B cell (primary cell): Measurements from ENCODE around the gene CCDC178. TPM values are rescaled to one million over a fixed set of nuclear protein-coding genes. Genes with fewer than 3 reads are reported as not detected.
"Not testable (repeated sequence)": the region's sequence is repeated elsewhere in the genome, so short reads cannot be mapped to it uniquely, and the experiment has no call there.

ENCODE experiments used
- ATAC-seq: fragments of 200-7000 bp; cut with Tn5 transposase; one replicate; pipeline ENCODE4 v1.10.0; 2021; ENCODE audit warnings: low read depth, mild to moderate bottlenecking, moderate number of reproducible peaks, moderate library complexity
- CTCF ChIA-PET: fragments of 350-600 bp; sonication (Branson Sonifier 250); formaldehyde crosslinking; loops from one replicate; lab custom pipeline; 2021; ENCODE audit warnings: antibody characterized with exemption, inconsistent platforms; lab: Charles Lee
- POLR2A ChIA-PET: fragments of 350-600 bp; sonication (Branson Sonifier 250); formaldehyde crosslinking; loops from one replicate; lab custom pipeline; 2021; ENCODE audit warnings: antibody characterized with exemption; lab: Charles Lee
- DNase-seq: peaks from one replicate; pipeline ENCODE4 v3.0.0; 2013
- H2AFZ ChIP-seq: 2 replicates; pipeline ENCODE4 v1.6.1; 2012; ENCODE audit warnings: mild to moderate bottlenecking, low read depth, low read length; ENCODE audit not compliant: insufficient read depth, poor library complexity, severe bottlenecking
- H3K27ac ChIP-seq, 2 donors: 1 replicate in 1 of 2; 2 replicates in 1 of 2; pipeline ENCODE4 v1.5.1; 2012 to 2013; ENCODE audit warnings: low read length in 2 of 2, mild to moderate bottlenecking in 2 of 2, moderate library complexity in 1 of 2
- H3K27me3 ChIP-seq, 4 experiments: fragments of 200-600 bp in 1 of 4; sonication (generic) in 1 of 4; replicated peaks in 1 of 4; 1 replicate in 2 of 4; 2 replicates in 2 of 4; pipeline versions ENCODE4 v1.6.1 to v1.7.0; 2013 to 2016; ENCODE audit warnings: low read length in 3 of 4, mild to moderate bottlenecking in 2 of 4, mixed read lengths in 1 of 4, moderate library complexity in 1 of 4; ENCODE audit not compliant: insufficient read depth in 4 of 4, control insufficient read depth in 3 of 4; ENCODE audit errors: control extremely low read depth in 1 of 4
- H3K36me3 ChIP-seq, 2 experiments: replicated peaks in 1 of 2; 1 replicate in 1 of 2; 2 replicates in 1 of 2; pipeline versions ENCODE4 v1.6.1 to v1.7.1; 2013; ENCODE audit warnings: low read length in 1 of 2; ENCODE audit not compliant: insufficient read depth in 2 of 2, control insufficient read depth in 1 of 2; ENCODE audit errors: control extremely low read depth in 1 of 2, extremely low read depth in 1 of 2
- H3K4me1 ChIP-seq, 2 donors: fragments of 200-600 bp in 1 of 2; sonication (generic) in 1 of 2; 1 replicate in 1 of 2; 2 replicates in 1 of 2; pipeline versions ENCODE4 v1.5.1 to v1.6.1; 2013 to 2017; ENCODE audit warnings: low read length in 2 of 2; ENCODE audit not compliant: control insufficient read depth in 2 of 2, insufficient read depth in 2 of 2
- H3K4me2 ChIP-seq: replicated peaks from 2 replicates; pipeline ENCODE3; 2012; ENCODE audit warnings: mild to moderate bottlenecking, low read depth, low read length; ENCODE audit not compliant: poor library complexity, severe bottlenecking
- H3K4me3 ChIP-seq, 5 experiments: fragments of 200-600 bp in 1 of 5; sonication (generic) in 1 of 5; 1 replicate in 3 of 5; 2 replicates in 2 of 5; pipeline versions ENCODE4 v1.5.1 to v1.7.0; 2011 to 2016; ENCODE audit warnings: low read length in 4 of 5, mild to moderate bottlenecking in 4 of 5, low read depth in 2 of 5, control low read depth in 1 of 5, moderate library complexity in 1 of 5; ENCODE audit not compliant: insufficient read depth in 1 of 5; ENCODE audit errors: control extremely low read depth in 1 of 5, extremely low read depth in 1 of 5
- H3K79me2 ChIP-seq: fragments of 200-600 bp; sonication (generic); one replicate; pipeline ENCODE4 v1.6.0; 2016; ENCODE audit warnings: low read length; ENCODE audit not compliant: control insufficient read depth, insufficient read depth
- H3K9ac ChIP-seq: fragments of 200-600 bp; sonication (generic); 2 replicates; pipeline ENCODE4 v1.6.1; 2017; ENCODE audit warnings: mild to moderate bottlenecking, low read length, moderate library complexity
- H3K9me3 ChIP-seq, 3 donors: one replicate each; pipeline versions ENCODE4 v1.6.1 to v1.7.1; 2013; ENCODE audit warnings: low read length in 2 of 3; ENCODE audit not compliant: control insufficient read depth in 2 of 3, insufficient read depth in 1 of 3; ENCODE audit errors: control extremely low read depth in 1 of 3
- H4K20me1 ChIP-seq: 2 replicates; pipeline ENCODE4 v1.6.0; 2012; ENCODE audit warnings: mild to moderate bottlenecking, low read length; ENCODE audit not compliant: insufficient read depth, control insufficient read depth, poor library complexity, severe bottlenecking
- H3K27ac Mint-ChIP-seq: one replicate; pipeline ENCODE4 v1.8.0; 2021; ENCODE audit warnings: mixed read lengths
- H3K27me3 Mint-ChIP-seq: one replicate; pipeline ENCODE4 v1.8.0; 2021; ENCODE audit warnings: mixed read lengths
- H3K4me1 Mint-ChIP-seq: one replicate; pipeline ENCODE4 v1.8.0; 2021; ENCODE audit warnings: mixed read lengths
- H3K4me3 Mint-ChIP-seq: one replicate; pipeline ENCODE4 v1.8.0; 2021; ENCODE audit warnings: mixed read lengths
- H3K9me3 Mint-ChIP-seq: one replicate; pipeline ENCODE4 v1.8.0; 2022; ENCODE audit warnings: mixed read lengths; ENCODE audit not compliant: insufficient read depth
- CTCF ChIP-seq: fragments of 200-600 bp; IDR thresholded peaks from one replicate; pipeline ENCODE4 v1.8.0; 2022; ENCODE audit warnings: antibody characterized with exemption, mild to moderate bottlenecking
- EZH2 ChIP-seq: IDR thresholded peaks from 2 replicates; pipeline ENCODE4 v1.6.1; 2012; ENCODE audit warnings: borderline replicate concordance, low read depth, mild to moderate bottlenecking, moderate library complexity, low read length; ENCODE audit not compliant: insufficient read depth, poor library complexity, severe bottlenecking
- WGBS: methylation state at CpG from one replicate; pipeline ENCODE4 v1.1.5; 2013; ENCODE audit warnings: missing lambda C conversion rate; ENCODE audit not compliant: insufficient coverage; 5-methylcytosine and 5-hydroxymethylcytosine counted together
- intact Hi-C: fragments of 100-400 bp; cut with micrococcal nuclease; formaldehyde crosslinking; loops from one replicate; pipeline ENCODE4 v1.10.0; 2022
- polyA plus RNA-seq: library from polyadenylated mRNA; depleted of rRNA; stranded (reverse); fragments of >200 nt; gene quantifications from 2 replicates; pipeline ENCODE4 v1.2.3, GENCODE V29; 2012
- total RNA-seq, 2 donors: library from RNA; stranded (reverse); fragments of 120-200 nt in 1 of 2; gene quantifications; 1 replicate in 1 of 2; 2 replicates in 1 of 2; pipeline versions ENCODE4 v1.2.3 to v1.2.4, GENCODE V29; 2013 to 2022

Gene CCDC178
- total and polyA plus RNA-seq, 2 donors (not counting 1 experiment from before 2014, with no cell fraction given), result not detected

- Histone ChIP-seq H3K9ac (no peak overlapping the region), H3K4me1 (no peaks in the 10 kb centered on the region), H4K20me1 (no peaks in the 10 kb centered on the region), H3K27me3 (no peaks in the 10 kb centered on the region), H3K4me3 (no peak overlapping the region), H3K79me2 (no peaks in the 10 kb centered on the region), H2AFZ (no peak overlapping the region), H3K27ac (no peak overlapping the region), H3K4me2 (no peak overlapping the region), H3K9me3 (peaks cover 0 to under 1% (median 0%) of the 10 kb centered on the region in 3 donors), H3K36me3 (no peaks in the 10 kb centered on the region)
- ATAC-seq (no peak), DNase-seq (no peak)
- intact Hi-C loops, result no loop called here
- H3K9me3 Mint-ChIP-seq, result no peaks in the 10 kb centered on the region
- H3K27ac Mint-ChIP-seq, result no peak overlapping the region
- no peak overlapping the region for H3K4me3 Mint-ChIP-seq
- H3K27me3 Mint-ChIP-seq, result no peaks in the 10 kb centered on the region
- ChIA-PET CTCF (no interaction called here), POLR2A (no interaction called here)
- no CpG with 5 or more reads among the region's 2 CpGs for WGBS
- no peaks in the 10 kb centered on the region for H3K4me1 Mint-ChIP-seq
- TF ChIP-seq CTCF (no peak), EZH2 (no peak)
Observed at GRCh38 chr18:33350256-33350655, 90.3 kb downstream of the CCDC178 start.

- H3K27ac ChIP-seq, H3K36me3 ChIP-seq, H3K27ac Mint-ChIP-seq, DNase-seq, H3K79me2 ChIP-seq, H3K4me2 ChIP-seq, H3K9me3 ChIP-seq, intact Hi-C loops, H2AFZ ChIP-seq, H3K27me3 ChIP-seq, H3K4me3 Mint-ChIP-seq, CTCF ChIA-PET, H3K9ac ChIP-seq, H3K27me3 Mint-ChIP-seq, H4K20me1 ChIP-seq, H3K4me1 Mint-ChIP-seq, ATAC-seq, H3K4me3 ChIP-seq, POLR2A ChIA-PET, H3K4me1 ChIP-seq: not testable (repeated sequence)
- WGBS, result no CpG with 5 or more reads among the region's 2 CpGs
- peaks cover 14% of the 10 kb centered on the region for H3K9me3 Mint-ChIP-seq
Observed at GRCh38 chr18:33339733-33340132, 100.8 kb downstream of the CCDC178 start.
